ENCODE measurements around the gene PPFIA3.

- TF ChIP-seq GRHL2 (CRISPR knock-in tag; IDR thresholded peaks at IDR 0.05; ENCODE audit: insufficient replicate concordance, severe bottlenecking) (no peak), JUN (CRISPR knock-in tag; IDR thresholded peaks at IDR 0.05) (no peak), USF2 (CRISPR knock-in tag; IDR thresholded peaks at IDR 0.05) (no peak), KAT7 (CRISPR knock-in tag; IDR thresholded peaks at IDR 0.05; ENCODE audit: borderline replicate concordance) (no peak), CTCF (IDR thresholded peaks at IDR 0.05) (no peak), TP53 (CRISPR knock-in tag; IDR thresholded peaks at IDR 0.05) (no peak), ZNF671 (CRISPR knock-in tag; IDR thresholded peaks at IDR 0.05) (no peak), NR3C1 (CRISPR knock-in tag; conservative IDR thresholded peaks at IDR 0.05; ENCODE audit: low read depth) (no peak), AFF4 (CRISPR knock-in tag; IDR thresholded peaks at IDR 0.05; ENCODE audit: borderline replicate concordance) (no peak), TCF7 (CRISPR knock-in tag; IDR thresholded peaks at IDR 0.05; ENCODE audit: low read depth) (no peak), E2F1 (CRISPR knock-in tag; IDR thresholded peaks at IDR 0.05) (no peak), MLX (CRISPR knock-in tag; IDR thresholded peaks at IDR 0.05) (no peak), ZNF121 (CRISPR knock-in tag; IDR thresholded peaks at IDR 0.05) (no peak)
Observed at GRCh38 chr19:49149652-49150105, 30.3 kb downstream of the PPFIA3 start.
